WTC11 (cell line): ENCODE measurements around the gene SUPV3L1. TPM values are rescaled to one million over a fixed set of nuclear protein-coding genes. Genes with fewer than 3 reads are reported as not detected.

Source experiments
- ATAC-seq: fragments of 200-7000 bp; cut with Tn5 transposase; 2 replicates; pipeline ENCODE4 v1.10.0; 2021; ENCODE audit warnings: mild to moderate bottlenecking, moderate library complexity
- CTCF ChIA-PET: fragments of 300-600 bp; sonication (Branson Sonifier 250); formaldehyde crosslinking; loops from one replicate; lab custom pipeline; 2021; ENCODE audit warnings: antibody characterized with exemption; lab: Charles Lee
- POLR2A ChIA-PET: fragments of 350-600 bp; sonication (Branson Sonifier 250); formaldehyde crosslinking; loops from one replicate; lab custom pipeline; 2021; ENCODE audit warnings: antibody characterized with exemption; lab: Charles Lee
- DNase-seq: peaks from one replicate; pipeline ENCODE4 v3.0.0; 2021; ENCODE audit warnings: low spot score
- H3K27ac Mint-ChIP-seq: 2 replicates; pipeline ENCODE4 v1.8.0; 2021; ENCODE audit warnings: mixed read lengths
- H3K27me3 Mint-ChIP-seq: 2 replicates; pipeline ENCODE4 v1.8.0; 2021; ENCODE audit warnings: low read depth, mild to moderate bottlenecking, moderate library complexity, mixed read lengths
- H3K36me3 Mint-ChIP-seq: 2 replicates; pipeline ENCODE4 v1.8.0; 2021; ENCODE audit warnings: mixed read lengths
- H3K4me1 Mint-ChIP-seq: 2 replicates; pipeline ENCODE4 v1.8.0; 2022; ENCODE audit warnings: mixed read lengths
- H3K4me3 Mint-ChIP-seq: 2 replicates; pipeline ENCODE4 v1.8.0; 2021; ENCODE audit warnings: mild to moderate bottlenecking, moderate library complexity, mixed read lengths
- H3K9me3 Mint-ChIP-seq: 2 replicates; pipeline ENCODE4 v1.8.0; 2021; ENCODE audit warnings: mixed read lengths
- ATF2 ChIP-seq: sonication (generic); formaldehyde crosslinking; IDR thresholded peaks from 2 replicates; pipeline ENCODE4 v1.8.1; 2022; ENCODE audit warnings: low read depth, missing genetic modification reagents, borderline replicate concordance
- CDX4 ChIP-seq: fragments of 250-450 bp; sonication (Bioruptor Pico); IDR thresholded peaks from 2 replicates; pipeline ENCODE4 v1.9.0; 2021; ENCODE audit warnings: moderate library complexity, mild to moderate bottlenecking, inconsistent platforms, borderline replicate concordance
- E2F4 ChIP-seq: sonication (generic); formaldehyde crosslinking; IDR thresholded peaks from 2 replicates; pipeline ENCODE4 v1.8.1; 2022; ENCODE audit warnings: low read depth, mild to moderate bottlenecking, moderate library complexity, missing genetic modification reagents, borderline replicate concordance
- JAZF1 ChIP-seq: fragments of 250-450 bp; sonication (Bioruptor Pico); IDR thresholded peaks from 2 replicates; pipeline ENCODE4 v1.9.0; 2021; ENCODE audit warnings: moderate library complexity, mild to moderate bottlenecking, inconsistent platforms
- KAT7 ChIP-seq: sonication (generic); formaldehyde crosslinking; IDR thresholded peaks from 2 replicates; pipeline ENCODE4 v1.8.1; 2023; ENCODE audit warnings: missing genetic modification reagents, mild to moderate bottlenecking, borderline replicate concordance
- MYBL2 ChIP-seq: sonication (generic); formaldehyde crosslinking; IDR thresholded peaks from 2 replicates; pipeline ENCODE4 v1.8.1; 2023; ENCODE audit warnings: mild to moderate bottlenecking, moderate library complexity, missing genetic modification reagents
- NFATC4 ChIP-seq: fragments of 250-450 bp; sonication (Bioruptor Pico); IDR thresholded peaks from 2 replicates; pipeline ENCODE4 v1.9.0; 2021; ENCODE audit warnings: mild to moderate bottlenecking
- NR2C2 ChIP-seq: sonication (generic); formaldehyde crosslinking; IDR thresholded peaks from 2 replicates; pipeline ENCODE4 v1.8.0; 2022; ENCODE audit warnings: mild to moderate bottlenecking, missing genetic modification reagents
- PRDM15 ChIP-seq: sonication (generic); formaldehyde crosslinking; IDR thresholded peaks from 2 replicates; pipeline ENCODE4 v1.8.0; 2022; ENCODE audit warnings: missing genetic modification reagents
- RORB ChIP-seq: fragments of 250-450 bp; sonication (Bioruptor Pico); IDR thresholded peaks from 2 replicates; pipeline ENCODE4 v1.9.0; 2021; ENCODE audit warnings: mild to moderate bottlenecking
- SMAD3 ChIP-seq: sonication (generic); formaldehyde crosslinking; IDR thresholded peaks from 2 replicates; pipeline ENCODE4 v1.8.0; 2022; ENCODE audit warnings: missing genetic modification reagents, mild to moderate bottlenecking, borderline replicate concordance
- TEAD4 ChIP-seq: sonication (generic); formaldehyde crosslinking; IDR thresholded peaks from 2 replicates; pipeline ENCODE4 v1.8.0; 2022; ENCODE audit warnings: mild to moderate bottlenecking, missing genetic modification reagents
- ZNF317 ChIP-seq: sonication (generic); formaldehyde crosslinking; IDR thresholded peaks from 2 replicates; pipeline ENCODE4 v1.8.1; 2023; ENCODE audit warnings: low read depth, mild to moderate bottlenecking, moderate library complexity, missing genetic modification reagents, borderline replicate concordance
- total RNA-seq: library from RNA; stranded (reverse); gene quantifications from 3 replicates; pipeline ENCODE4 v1.2.3, GENCODE V29; 2021
- TF ChIP-seq, protein P1 (sequence below): fragments of 250-450 bp; sonication (Bioruptor Pico); IDR thresholded peaks from 2 replicates; pipeline ENCODE4 v1.8.0; 2021; ENCODE audit warnings: mild to moderate bottlenecking
- TF ChIP-seq, protein P2 (sequence below): fragments of 250-450 bp; sonication (Bioruptor Pico); IDR thresholded peaks from 2 replicates; pipeline ENCODE4 v1.9.0; 2021; ENCODE audit warnings: mild to moderate bottlenecking

Gene SUPV3L1
- total RNA-seq, 1 experiment from 2014 or later: 41.2 TPM

DNA sequence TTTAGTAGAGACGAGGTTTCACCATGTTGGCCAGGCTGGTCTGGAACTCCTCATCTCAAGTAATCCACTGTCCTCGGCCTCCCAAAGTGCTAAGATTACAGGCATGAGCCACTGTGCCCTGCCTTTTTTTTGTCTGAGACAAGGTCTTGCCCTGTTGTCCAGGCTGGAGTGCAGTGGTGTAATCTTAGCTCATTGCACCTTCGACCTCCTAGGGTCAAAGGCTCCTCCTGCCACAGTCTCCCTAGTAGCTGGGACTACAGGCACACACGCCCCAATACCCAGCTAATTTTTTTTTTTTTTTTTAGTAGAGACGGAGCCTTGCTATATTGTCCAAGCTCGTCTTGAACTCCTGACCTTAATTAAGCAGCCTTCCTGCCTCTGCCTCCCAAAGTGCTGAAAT, 26.8 kb upstream of the SUPV3L1 start:
- Mint-ChIP-seq H3K9me3 (no peaks in the 10 kb centered on the region), H3K4me1 (no peaks in the 10 kb centered on the region), H3K4me3 (no peak overlapping the region), H3K36me3 (peaks cover 9% of the 10 kb centered on the region), H3K27me3 (no peaks in the 10 kb centered on the region), H3K27ac (no peak overlapping the region)
- ATAC-seq (no peak), DNase-seq (no peak)
- TF ChIP-seq NR2C2 (CRISPR knock-in tag): no peak
- no peak for TF ChIP-seq MYBL2 (CRISPR knock-in tag)
- TF ChIP-seq, protein P1, sequence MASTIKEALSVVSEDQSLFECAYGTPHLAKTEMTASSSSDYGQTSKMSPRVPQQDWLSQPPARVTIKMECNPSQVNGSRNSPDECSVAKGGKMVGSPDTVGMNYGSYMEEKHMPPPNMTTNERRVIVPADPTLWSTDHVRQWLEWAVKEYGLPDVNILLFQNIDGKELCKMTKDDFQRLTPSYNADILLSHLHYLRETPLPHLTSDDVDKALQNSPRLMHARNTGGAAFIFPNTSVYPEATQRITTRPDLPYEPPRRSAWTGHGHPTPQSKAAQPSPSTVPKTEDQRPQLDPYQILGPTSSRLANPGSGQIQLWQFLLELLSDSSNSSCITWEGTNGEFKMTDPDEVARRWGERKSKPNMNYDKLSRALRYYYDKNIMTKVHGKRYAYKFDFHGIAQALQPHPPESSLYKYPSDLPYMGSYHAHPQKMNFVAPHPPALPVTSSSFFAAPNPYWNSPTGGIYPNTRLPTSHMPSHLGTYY (CRISPR knock-in tag): no peak
- TF ChIP-seq ZNF317: no peak
- TF ChIP-seq RORB (CRISPR knock-in tag): no peak
- TF ChIP-seq, protein P2, sequence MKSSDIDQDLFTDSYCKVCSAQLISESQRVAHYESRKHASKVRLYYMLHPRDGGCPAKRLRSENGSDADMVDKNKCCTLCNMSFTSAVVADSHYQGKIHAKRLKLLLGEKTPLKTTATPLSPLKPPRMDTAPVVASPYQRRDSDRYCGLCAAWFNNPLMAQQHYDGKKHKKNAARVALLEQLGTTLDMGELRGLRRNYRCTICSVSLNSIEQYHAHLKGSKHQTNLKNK (CRISPR knock-in tag): no peak
- no peak for TF ChIP-seq PRDM15 (CRISPR knock-in tag)
- no peak for TF ChIP-seq KAT7
- TF ChIP-seq ATF2 (CRISPR knock-in tag): no peak
- TF ChIP-seq NFATC4: no peak
- POLR2A ChIA-PET: no interaction called here
- CTCF ChIA-PET: no interaction called here

- Mint-ChIP-seq H3K36me3 (peaks cover 25% of the 10 kb centered on the region), H3K27ac (no peak overlapping the region), H3K27me3 (no peaks in the 10 kb centered on the region), H3K9me3 (no peaks in the 10 kb centered on the region), H3K4me1 (no peaks in the 10 kb centered on the region), H3K4me3 (no peak overlapping the region)
- ChIA-PET POLR2A (no interaction called here), CTCF (no interaction called here)
- TF ChIP-seq TEAD4 (CRISPR knock-in tag): no peak
- TF ChIP-seq SMAD3 (CRISPR knock-in tag): no peak
- TF ChIP-seq E2F4 (CRISPR knock-in tag): no peak
- TF ChIP-seq JAZF1: no peak
- TF ChIP-seq CDX4 (CRISPR knock-in tag): no peak
- DNase-seq: no peak
- no peak for ATAC-seq
Observed at GRCh38 chr10:69160809-69161241, 19.2 kb upstream of the SUPV3L1 start.
